A172 (cell line): Measurements from ENCODE around the gene HS1BP3. TPM values are rescaled to one million over a fixed set of nuclear protein-coding genes. Genes with fewer than 3 reads are reported as not detected.

ENCODE experiments used
- DNase-seq: peaks from one replicate; pipeline ENCODE4 v3.0.0-alpha.2; 2015; ENCODE audit warnings: low spot score
- total RNA-seq: library from RNA; depleted of rRNA; stranded (reverse); fragments of >200 nt; shearing (Covaris generic); gene quantifications from 2 replicates; pipeline ENCODE4 v1.2.3, GENCODE V29; 2014

HS1BP3 gene
- total RNA-seq, 1 experiment from 2014 or later, result 43.9 TPM

DNA sequence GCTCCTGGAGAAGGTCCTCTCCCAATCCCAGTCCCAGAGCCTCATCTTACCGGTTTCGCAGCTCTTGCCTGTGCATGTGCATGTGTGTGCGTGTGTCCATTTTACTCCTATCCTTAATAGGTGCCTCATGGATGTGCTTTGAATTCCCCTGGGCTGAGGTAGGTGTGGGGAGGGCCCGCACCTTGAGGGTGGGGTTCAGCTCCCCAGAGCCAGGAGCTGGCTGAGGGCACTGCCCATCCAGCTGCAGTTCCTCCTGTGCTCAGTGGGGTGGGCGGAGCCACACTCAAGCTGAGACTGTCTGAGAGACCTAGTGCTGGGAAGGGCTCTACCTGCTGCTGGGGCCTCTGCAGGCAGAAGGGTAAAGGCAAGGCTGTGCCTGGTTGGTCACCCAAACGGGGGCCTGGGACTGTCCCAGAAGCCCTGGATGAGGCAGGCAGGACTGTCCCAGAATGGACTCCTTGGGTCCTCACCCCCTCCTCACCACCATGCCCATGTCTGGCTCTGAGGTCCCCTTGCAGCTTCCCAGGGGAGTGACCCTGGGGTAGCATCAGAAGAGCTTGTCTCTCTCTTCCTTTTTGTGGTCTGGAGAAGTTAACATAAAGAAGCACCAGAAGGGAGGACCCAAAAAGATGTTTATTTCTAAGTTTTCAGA is 24.9 kb upstream of the HS1BP3 start:
- DNase-seq, result peak; percentile 41

DNA sequence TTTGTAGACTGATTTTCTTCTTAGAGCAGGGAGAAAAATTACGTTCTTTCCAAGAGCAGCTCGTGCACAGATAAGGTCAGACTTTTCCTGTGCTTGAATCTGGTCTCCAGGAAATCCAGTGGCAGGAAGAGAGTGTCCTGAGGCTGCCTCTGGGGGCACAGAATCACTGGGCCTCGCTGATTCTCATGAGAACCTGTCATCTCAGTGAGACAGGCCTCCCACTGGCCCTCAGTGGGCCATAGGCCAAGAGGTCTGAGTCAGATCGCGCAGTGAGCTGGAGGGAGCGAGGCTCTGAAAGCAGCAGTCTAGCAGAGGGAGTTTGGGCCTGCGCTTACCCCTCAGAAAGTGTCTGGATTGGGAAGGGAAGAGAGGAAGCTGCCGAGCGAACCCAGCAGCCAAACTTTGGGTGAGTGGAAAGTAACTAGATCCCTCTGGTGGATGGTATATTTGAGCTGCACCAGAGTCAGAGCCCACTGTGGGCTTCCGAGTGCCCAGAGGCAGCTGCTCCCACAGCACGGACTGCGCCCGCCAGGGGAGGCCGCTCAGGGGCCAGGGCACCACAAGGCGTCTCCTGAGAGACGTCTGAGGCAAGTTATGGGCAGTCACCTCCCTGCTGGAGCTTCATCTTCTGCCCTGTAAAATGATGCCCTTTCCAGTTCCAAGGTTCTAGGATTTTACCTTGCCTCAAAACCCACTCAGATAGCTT is 24.2 kb upstream of the HS1BP3 start:
- DNase-seq, result peak; percentile 90

DNA sequence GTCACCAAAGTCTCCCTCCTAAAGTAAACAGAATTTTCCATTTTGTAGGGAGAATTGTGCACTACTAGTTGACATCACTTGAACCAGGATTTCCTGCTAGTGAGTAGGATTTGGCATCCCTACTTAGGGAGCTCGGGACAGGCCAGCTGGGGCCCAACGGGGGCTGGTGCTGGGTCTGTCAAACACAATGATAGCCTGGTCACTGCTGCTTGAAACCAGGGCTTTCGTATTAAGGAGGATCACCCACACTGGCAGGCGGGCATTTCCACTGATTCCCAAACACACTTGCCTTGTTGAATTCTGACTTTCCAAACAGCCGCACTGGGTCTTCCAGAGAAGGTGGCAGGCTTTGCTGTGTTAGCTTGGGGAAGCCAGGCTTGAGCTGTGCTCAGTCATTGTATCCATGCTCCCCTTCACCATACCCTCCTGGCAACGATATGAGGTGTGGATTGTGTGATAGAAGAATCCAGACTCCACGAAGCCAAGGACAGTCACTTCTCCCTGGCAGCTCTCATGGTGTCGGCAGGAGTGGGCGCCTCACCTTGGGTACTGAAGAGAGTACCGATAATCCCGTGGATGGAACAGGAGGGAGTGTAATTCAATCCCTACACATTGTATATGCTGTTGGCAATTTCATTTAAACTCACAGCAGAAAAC is 23.5 kb upstream of the HS1BP3 start:
- no peak for DNase-seq

DNA sequence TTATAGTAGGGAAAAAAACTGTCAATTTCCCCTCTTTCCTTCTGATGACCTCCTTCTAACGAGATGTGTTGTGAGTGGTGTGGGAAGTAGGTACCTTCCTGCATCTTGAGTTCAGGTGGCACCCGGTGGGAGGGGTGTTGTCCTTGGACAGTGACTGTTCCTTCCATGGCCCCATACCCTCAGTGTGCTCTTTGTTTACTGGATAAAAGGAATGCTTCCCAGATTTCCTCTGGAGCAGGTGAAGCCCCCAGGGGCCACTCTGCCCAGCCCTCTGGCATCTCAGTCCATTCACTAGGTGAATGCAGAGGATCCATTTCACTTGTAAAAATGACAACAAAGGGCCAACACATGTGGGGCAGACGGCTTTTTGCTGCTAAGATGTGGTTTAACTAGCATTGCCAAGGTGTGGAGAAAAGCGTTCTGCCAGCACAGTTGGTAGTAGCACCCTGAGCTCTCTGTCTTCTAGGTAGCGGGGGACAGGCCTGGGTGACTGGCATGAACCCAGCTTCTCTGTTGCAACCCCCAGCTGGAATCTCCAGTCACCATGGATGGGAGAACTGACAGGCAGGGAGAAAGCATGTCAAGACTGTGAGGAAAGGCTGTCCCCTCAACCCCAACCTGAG is 22.9 kb upstream of the HS1BP3 start:
- no peak for DNase-seq

DNA sequence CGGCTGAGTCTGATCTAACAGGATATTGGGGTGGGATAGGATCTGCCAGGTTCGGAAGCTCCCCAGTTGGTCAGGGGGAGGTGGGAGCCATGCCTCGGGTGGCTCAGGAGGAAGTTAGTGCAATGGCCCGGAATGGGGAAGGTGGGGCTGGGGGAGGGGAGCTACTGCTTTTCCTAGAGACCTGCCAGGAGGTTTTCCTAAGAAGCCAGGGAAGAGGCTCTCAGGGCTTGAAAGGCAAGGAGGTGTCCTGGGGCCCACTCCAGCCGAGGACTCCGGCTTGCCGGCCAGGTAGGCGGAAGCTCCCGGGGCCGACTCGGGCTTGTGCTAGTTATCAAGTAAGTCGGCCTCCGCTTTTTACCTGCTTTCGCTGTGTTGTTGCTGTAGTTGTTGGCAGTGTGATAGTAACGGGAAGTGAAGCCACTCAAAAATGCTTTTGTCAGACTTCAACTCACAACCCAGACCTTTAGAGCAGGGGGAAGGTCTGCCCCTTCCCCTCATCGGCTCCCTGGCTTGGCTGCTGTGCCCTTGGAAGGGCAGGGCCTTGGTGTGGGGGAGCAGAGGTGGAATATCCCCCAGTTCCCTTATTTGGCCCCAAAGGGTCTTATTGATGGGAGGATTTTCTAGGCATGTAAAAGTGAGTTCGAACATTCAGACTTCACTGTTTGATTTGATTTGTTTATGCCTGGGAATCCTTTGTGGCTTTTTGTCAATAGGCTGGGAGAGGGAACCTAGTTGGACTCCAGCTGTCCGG is 21.5 kb upstream of the HS1BP3 start:
- DNase-seq, result no peak

DNA sequence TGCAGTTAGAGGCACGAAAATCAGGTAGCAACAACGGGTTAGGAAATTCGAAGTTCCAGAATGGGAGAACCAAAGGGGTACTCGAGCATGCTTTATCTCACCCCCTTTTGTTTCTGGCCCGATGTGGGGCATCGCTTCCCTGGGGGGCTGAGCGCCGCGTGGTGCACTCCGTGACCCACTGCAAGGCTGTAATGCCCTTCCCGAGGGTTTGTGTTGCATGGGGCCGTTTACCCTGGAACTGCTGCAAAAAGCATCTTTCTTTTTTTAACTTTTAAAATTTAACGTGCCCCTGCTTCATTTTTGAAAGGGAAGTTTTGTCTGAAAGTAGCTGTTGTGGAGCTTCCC is 20.8 kb upstream of the HS1BP3 start:
- no peak for DNase-seq

DNA sequence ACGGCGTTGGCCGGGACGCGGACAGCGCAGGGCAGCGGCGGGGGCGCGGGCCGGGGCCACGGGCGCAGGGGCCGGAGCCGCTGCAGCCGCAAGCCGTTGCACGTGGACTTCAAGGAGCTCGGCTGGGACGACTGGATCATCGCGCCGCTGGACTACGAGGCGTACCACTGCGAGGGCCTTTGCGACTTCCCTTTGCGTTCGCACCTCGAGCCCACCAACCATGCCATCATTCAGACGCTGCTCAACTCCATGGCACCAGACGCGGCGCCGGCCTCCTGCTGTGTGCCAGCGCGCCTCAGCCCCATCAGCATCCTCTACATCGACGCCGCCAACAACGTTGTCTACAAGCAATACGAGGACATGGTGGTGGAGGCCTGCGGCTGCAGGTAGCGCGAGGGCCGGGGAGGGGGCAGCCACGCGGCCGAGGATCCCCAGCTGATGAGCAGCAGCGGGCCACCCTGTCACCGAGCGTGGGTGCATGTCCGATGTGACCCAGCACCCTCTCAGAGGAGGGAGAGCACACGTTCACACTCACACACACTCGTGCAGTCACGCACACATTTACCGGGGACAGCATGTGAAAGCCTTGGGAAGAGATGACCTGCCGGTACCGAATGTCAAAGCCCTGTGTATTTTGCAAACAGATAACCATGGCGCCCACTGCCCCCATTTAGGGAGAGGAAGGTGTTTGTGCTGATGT is 20.3 kb upstream of the HS1BP3 start:
- no peak for DNase-seq

DNA sequence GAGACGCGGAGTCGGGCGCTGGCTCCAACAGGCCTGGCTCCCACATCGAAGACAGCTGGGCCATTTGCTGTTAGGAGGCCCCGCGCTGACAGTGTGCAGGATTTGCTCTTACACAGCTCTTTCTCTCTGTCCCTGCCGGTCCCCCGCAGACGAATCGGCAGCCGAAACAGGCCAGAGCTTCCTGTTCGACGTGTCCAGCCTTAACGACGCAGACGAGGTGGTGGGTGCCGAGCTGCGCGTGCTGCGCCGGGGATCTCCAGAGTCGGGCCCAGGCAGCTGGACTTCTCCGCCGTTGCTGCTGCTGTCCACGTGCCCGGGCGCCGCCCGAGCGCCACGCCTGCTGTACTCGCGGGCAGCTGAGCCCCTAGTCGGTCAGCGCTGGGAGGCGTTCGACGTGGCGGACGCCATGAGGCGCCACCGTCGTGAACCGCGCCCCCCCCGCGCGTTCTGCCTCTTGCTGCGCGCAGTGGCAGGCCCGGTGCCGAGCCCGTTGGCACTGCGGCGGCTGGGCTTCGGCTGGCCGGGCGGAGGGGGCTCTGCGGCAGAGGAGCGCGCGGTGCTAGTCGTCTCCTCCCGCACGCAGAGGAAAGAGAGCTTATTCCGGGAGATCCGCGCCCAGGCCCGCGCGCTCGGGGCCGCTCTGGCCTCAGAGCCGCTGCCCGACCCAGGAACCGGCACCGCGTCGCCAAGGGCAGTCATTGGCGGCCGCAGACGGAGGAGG is 19.6 kb upstream of the HS1BP3 start:
- DNase-seq, result no peak

DNA sequence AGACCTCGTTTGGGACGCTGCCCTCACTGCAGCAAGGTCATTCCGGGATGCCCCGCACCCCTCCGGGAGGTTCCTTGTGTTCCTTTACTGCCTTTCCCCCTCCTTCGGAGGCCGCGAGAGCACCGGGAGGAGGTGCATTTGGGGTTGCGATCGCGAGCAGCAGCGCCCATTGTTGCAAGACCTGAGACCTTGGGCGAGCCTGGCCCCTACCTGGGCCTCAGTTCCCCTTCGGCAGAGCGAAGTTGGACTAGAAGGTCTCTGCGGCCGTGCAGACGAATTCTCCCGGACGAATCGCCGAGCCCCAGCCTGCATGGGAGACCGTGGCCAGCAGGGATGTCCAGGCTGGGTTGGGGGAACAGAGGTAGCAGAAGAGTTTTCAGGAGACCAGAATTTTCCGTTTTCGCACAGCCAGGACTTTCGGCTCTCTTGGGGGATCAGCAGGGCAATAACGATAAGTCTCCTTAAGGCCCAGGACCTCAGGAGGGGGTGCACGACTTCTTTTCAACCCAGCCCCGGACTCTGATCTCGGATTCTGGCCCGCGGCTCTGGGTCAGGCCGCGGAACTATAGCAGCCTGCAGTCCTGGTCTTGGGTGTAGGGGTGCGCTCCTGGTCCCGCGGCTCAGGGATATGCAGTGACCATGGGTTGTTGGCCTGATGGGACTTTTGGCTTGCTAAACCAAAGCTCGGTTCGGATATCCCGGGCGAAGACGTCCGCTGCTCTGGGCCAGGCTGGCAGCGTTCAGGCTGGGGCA is 18.8 kb upstream of the HS1BP3 start:
- DNase-seq, result no peak

DNA sequence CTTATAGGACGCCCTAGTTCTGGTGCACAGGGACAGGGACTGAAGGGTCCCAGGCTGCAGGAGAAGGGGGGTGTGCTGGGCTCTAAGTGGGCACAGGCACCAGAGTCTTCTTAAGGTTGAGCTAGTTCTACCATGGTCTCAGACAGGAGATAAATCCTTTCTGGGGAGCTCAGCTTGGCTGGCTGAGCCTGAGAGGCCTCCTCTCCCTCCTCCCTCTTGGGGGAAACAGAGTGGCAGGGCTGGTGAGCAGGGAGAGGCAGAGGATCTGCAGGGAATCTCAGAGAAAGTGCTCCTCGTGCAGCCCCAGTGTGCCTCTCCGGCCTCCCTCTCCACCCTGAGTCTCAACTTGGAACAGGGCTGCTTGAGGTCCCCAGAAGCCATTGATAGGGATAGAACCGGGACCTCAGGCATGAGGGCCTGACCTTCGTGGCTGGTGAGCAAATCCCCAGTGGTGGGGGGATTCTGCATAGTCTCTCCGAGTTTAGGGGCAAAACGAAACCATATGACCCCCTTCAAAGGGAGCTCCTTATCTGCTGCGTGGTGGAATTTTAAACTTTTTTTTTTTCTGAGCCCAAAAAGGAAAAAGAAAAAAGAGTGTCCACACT is 18.1 kb upstream of the HS1BP3 start:
- DNase-seq, result no peak

DNA sequence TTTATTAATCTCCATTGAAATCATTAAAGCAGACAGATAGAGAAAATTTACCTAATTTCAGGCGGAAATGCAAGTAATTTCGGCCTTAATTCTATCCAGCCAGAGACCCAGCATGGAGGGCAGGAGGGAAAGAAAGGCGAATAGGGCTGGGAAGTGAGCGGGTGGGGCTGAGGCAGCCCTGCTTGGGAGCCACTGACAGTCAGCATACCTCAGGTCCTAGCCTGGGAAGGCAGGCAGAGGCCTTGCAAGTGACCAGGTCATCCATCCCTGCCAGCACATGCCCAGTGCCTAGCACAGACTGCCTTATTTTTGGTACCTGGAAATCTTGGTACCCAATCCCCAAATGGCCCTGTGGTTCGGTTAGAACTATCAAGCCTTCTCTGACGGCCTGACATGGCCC is 17.6 kb upstream of the HS1BP3 start:
- DNase-seq, result no peak

DNA sequence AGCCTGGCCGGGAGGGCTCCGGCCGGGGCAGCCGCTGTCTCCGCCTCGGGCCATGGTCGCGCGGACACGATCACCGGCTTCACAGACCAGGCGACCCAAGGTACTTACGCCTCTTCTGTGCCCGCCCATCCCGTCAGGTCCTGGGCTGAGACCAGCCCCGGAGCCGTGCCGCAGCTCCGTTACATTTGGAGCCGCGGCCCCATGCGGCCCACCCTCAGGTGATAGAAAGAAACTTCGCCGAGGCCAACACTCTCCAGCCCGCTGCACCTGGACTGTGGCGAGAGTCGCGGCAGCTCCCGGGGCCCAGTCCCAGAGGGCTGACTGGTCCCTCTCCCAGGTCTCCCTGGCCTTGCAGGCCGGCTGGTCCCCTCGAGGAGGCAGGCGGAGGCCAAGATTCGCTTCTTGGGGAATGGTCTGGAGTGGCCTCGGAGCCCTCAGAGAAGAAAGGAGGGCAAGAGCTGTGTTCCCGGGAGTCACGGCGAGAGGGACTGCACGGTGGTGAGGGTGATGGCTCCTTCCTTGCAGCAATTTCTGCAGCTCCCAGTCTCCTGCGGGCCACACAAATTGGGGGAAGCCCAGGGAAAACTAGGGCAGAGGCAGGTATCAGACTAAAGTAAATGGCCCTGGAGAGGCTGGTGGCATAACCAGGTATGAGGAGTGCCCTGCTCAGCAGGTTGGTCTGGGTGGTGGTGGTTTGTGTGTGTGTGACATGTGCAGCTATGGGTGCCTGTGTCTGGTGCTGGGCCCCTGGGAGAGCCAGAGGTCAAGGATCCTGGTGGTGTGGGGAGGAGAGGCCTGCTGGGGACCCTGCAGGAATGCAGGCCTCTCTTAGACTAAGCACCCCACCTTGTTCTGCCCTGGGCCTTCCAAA is 16.9 kb upstream of the HS1BP3 start:
- no peak for DNase-seq

DNA sequence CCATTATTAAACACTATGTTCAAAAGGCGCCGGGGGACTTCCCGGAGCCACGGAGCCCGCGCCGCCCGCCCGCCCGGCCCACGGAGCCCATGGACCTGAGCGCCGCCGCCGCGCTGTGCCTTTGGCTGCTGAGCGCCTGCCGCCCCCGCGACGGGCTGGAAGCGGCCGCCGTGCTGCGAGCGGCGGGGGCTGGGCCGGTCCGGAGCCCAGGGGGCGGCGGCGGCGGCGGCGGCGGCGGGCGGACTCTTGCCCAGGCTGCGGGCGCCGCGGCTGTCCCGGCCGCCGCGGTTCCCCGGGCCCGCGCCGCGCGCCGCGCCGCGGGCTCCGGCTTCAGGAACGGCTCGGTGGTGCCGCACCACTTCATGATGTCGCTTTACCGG is 16.2 kb upstream of the HS1BP3 start:
- no peak for DNase-seq

DNA sequence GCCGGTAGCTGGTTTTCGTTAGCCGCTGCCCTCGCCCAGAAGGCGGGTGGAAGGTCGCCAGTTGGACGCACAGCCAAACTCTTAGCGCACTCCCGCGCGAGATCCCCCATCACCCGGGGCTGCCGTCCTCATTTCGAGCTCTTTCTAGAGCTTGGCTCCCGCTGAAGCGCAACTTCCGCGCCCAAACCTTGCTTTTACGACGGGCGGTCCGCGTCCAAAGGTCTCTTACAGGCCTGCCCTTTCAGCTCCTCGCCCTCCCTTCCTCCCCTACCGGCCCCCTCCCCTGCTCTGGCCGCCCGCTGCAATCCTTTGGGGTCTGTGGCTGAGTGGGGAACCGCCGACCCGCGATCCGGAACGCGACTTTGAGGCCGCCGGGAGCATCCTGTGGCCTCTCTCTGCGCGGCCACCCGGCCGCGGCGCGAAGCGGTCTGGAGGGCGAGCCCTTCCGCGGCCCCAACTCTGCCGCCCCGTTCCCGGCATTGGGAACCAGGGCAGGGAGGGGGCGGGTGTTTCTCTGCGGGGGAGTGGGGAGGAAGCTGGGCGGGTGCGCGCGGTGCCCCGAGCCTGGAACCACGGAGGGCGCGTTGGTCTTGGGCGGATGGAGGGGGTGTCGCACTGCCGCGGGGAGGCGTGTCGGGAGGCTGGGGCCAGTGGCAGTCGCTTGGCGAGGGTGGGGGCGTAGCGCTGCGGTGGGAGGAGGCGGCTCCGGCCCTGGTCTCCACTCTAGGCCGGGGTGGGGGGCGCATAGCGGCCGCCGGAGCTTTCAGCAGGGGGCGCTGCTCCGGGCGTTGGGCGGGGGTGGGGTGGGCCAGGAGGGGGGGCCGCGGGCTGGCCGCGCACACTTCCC is 15.6 kb upstream of the HS1BP3 start, which contains the start of gene GDF7:
GDF7 (plus strand) TSS at position 841 of the 847 bp plus-strand sequence. CDS start 96 bp downstream, outside the sequence.
- no peak for DNase-seq

DNA sequence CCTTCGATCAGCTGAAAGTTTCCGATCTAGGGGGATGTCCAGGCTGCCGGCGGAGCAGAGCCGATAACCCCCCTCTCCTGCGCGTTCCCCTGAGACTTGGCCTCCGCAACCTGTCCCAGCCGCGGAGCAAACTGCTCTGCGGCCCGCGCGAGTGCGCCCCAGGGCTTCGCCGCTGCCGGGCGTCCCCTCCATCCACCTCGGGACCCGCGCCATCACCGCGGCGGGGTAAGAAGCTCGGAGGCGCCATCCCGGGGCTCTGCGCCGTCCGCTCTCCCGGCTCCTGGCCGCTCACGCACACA is 15.1 kb upstream of the HS1BP3 start:
- no peak for DNase-seq

DNA sequence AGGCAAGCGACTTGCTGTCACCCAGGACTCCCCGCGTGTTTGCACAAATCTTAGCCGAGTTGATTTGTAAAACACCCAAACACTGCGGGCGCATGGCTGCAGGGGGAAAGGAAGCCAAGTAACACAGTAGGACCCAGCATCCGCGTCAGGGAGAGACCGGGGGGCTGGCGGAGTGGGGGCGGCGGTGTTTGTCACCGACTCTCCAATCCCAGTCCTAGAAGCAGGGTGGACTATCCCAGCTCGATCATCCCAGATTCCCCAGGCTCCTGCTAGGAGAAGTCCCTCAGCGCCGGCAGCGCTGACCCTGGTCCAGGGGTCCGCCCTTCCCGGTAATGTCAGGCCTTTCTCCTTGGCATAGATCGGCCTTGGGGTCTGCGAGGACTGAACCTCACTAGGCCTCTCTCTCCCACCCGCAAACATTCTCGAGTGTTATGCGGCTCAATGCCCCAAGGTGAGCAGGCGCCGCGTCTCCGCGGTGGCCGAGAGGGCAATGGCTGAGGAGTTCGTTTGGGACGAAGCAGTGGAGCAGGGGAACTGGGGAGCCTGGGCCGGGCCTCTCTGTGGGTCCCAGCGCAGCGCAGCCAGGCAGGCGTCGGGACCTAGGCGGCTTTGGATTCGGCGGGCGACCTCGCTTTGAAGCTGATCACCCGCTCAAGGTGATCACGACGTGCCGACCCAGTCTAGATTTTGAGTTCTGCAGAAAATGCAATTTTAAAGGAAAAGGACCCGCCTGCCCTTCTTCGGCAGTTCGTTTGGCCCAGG is 14.5 kb upstream of the HS1BP3 start:
- no peak for DNase-seq
